ENCODE results near the gene RERE.
"Not testable (repeated sequence)": the region's sequence is repeated elsewhere in the genome, so short reads cannot be mapped to it uniquely, and the experiment has no call there.

The RERE gene

GRCh38 chr1:8639148-8639547 lies 178.3 kb downstream of the RERE start:
- DNase-seq (ENCODE audit: low spot score) = no peak

DNA sequence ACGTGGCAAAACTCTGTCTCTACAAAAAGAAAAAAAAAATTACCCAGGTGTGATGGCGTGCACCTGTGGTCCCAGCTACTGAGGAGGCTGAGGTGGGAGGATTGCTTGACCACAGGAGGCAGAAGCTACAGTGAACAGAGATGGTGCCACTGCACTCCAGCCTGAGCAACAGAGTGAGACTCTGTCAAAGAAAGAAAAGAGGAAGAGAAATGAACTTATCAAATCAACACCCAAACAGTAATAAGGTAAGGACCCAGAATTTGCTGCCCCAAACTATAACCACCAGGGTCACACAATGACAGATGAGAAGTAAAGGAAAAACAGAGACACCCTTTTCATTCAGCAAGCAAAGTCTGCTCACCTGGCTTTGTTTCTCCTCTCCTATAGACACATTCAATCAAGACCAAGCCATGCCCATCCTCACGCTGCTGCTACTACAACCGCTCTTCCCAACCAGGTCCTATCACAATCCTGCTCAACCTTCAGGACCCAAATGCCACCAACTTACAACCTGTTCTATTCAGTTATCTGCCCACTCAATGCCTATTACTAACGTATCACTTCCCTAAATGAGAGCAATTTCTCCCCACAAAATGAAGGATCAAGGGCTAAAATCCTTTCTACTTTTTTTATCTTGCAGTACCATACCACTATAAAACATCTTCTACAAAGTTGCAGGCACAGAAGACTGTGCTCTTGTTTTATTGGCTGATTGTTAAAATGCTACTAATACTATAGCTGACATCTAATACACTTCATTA lies 183.5 kb downstream of the RERE start:
- DNase-seq (ENCODE audit: low spot score) = no peak

GRCh38 chr1:8632102-8632501 lies 185.3 kb downstream of the RERE start:
- DNase-seq (ENCODE audit: low spot score) = no peak

DNA sequence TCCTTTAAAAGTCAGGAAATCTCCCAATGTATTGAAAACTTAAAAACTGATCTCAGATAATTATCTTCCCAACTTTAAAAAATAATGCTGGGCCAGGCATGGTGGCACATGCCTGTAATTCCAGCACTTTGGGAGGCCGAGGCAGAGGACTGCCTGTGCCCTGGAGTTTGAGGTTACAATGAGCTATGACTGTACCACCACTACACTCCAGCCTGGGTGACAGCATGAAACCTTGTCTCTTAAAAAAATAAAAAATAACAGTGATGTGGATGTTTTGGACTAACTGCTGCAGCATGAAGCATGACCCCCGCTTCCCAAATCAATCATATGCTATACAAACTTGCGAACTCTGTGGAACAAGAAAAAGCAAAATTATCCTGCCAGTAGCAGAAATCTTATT lies 186.3 kb downstream of the RERE start:
- DNase-seq (ENCODE audit: low spot score) = no peak

DNA sequence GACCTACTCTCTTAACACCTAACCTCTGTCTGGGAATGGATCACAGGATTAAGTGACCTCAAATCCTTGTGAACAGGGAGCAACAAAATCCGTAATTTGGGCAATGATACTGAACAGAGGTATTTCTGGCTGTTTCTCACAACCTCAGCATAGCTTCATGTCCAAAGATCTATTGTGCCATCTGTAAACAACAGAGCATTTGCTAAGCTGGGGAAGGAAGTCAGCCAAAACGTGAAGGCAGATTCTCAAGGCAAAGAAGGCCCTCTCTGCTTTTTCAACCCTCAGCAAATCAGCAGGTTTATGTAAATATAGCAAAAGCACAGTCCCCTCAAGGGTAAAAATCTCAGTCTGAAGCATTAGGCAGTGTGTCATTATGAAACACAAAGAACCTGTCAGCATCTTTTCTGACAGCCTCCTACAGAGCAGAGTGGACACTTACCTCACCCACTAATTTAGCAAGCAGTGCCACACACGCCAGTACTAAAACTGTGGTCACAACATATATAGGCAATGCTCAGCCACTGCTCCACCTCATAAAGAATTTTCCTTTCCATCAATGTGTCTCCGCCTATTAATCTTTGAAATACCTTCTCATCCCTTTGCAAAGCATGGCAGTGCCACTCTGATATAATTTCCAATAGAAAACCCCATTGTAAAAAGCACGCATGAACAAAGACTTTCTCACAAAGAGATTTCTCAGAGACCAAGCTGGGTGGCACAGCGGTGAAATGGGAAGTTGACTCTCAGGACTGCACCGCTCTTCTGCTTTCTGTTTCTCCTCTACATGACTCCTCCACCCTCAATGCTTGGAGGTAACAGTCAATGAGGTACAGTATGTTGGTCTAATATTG lies 188.0 kb downstream of the RERE start:
- DNase-seq (ENCODE audit: low spot score) = peak; percentile 69

DNA sequence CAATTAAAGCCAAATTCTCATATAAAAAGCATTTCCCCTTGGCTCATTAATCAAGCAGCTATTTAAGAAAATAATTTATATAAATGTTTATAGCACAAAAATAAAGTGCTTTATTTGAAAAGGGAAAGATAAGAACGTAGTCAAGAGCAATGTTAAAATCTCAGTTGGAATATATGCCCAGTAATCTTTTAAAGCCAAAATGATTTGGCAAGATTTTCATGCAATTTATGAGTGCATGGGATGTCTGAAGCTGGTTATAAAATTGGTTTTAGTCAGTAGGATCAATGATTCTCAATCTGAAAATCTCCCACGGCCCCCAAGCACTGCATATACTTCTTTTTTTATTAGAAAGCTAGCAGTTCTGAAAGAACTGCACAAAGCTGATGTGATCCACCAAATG lies 188.8 kb downstream of the RERE start:
- DNase-seq (ENCODE audit: low spot score) = no peak

- no peak for DNase-seq (ENCODE audit: low spot score)
Observed at GRCh38 chr1:8627728-8628127, 189.7 kb downstream of the RERE start.

DNA sequence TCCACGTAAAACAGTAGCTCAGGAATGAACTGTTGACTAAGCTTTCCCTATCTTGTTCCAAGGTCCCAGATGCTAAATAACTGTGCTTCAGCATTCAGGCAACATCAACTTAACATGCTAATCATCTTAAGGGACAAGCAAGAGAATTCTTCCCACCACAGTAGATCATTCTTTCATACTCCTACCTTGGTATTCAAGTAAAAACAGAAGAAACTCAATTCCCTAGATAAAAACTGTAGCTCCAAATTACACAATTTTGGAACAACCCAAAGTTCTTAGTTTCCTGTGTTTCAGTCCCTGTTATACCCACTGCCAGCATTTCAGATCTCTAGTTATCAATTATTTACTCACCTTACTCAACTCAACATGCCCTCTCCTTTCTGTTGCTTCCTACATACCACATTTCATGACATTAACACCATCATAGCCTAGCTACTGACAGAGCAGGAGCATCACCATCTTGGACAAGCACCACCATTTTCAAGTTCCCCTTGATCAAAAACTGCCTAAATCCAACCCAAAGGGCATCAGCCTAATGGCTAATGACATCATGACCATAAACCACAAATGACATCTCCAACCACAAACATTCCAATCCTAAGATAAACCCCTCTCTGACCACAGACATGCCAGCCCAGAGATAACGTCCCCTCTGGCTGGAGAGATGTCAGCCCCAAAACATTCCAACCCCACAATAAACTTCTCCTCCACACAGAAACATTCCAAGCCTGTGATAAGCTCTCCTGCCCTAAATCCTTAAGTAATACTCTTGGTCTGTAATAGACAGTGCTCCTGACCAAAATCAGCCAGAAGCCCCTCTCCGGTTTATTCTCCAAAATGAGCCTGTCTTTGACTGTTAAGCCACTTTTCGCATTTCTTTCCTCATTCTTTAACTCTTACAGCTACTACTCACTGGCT lies 191.2 kb downstream of the RERE start:
- DNase-seq (ENCODE audit: low spot score) = peak; percentile 68

GRCh38 chr1:8625491-8625890 lies 191.9 kb downstream of the RERE start:
- DNase-seq (ENCODE audit: low spot score) = no peak

DNA sequence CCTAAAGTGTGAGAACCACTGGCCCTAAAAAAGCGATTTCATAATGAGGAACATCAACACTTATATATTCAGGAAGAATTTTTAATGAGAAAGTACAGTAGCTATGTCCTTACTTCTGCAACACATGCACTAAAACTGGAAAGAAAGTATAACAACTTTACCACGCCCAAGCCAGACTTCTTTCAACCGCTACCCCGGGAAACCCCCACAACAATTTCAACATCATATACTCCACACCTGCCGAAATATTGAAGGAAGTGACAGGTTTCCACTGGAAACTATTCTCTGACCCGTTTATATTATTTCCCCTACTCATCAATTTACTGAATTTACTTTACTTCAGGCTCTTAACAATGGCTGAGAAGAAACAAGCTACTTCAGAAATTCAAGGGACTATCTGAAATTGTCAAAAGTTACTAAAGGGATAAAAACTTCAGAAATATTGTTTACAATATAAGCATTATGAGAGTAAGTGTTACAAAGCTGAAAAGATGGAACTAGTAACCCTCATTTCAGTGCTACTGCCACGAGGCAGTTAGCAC lies 193.7 kb downstream of the RERE start:
- not testable (repeated sequence) for DNase-seq (ENCODE audit: low spot score)

DNA sequence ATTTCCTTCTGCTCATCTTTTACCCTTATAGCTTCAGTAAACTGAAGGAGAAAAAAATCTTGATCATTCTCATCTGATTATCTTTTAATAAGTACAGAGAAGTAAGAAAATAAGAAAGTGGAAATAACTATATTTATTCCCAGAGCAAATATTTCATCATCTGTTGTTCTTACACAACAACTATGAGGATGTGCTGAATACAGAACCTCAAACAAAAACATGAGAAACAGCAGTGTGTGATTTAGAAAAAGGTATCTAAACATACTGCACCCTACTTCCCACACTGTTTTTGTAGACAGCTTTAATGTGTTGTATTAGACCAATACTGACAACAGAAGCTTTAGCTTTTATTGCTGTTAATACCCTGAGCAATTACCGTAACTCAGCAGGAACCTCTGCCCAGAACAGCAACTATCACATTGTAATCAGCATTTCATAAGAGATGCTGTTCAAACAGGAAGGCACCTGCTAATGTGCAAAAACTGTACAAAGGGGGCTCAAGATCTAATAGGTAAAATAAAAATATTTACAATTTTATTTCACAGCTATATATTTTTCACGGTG lies 195.6 kb downstream of the RERE start:
- DNase-seq (ENCODE audit: low spot score) = not testable (repeated sequence)

- not testable (repeated sequence) for DNase-seq (ENCODE audit: low spot score)
Observed at GRCh38 chr1:8621034-8621582, 196.3 kb downstream of the RERE start.

DNA sequence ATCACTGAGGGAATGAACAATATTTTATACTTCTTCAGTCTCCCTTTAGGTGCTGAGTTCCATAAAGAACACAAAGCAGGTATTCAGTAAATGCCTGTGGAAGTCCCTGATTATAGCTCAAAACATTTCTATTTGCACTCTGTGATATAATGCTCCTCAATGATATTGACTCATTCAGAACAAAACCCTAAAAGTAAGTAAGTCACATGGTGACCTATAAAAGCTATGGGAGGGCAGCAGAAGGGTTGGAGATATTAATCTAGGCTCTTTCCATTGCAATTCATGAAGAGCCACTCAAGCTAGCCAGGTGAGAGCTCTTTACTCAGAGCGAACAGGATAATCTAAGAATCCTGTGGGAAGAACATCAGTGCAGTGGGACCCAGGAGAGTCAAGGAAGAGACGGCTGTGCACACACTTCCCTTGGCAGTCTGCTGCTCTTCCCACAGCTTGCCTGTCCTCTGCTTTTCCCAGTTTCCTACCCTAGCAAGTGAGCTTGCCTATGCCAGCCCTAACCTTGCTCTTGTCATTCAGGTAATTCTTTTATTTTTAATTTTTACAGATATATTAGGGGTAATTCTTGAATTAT lies 197.4 kb downstream of the RERE start:
- not testable (repeated sequence) for DNase-seq (ENCODE audit: low spot score)

DNA sequence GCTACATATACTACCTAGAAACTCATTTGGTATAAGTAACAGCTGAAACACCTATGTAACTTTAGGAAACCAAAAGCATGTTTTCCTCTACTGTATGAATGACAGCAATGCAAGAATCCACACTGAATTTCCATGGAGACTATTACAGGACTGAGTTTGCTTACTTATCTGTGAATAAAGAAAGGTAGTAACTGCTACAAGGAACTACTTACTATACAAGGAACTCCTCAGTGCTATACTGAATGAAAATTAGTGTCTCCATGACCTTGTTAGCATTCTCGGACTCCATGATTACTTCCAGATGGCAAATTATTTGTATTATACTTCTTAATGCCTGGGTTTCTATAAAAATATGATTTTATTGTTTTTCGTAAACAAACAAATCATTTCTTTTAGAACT lies 198.0 kb downstream of the RERE start:
- not testable (repeated sequence) for DNase-seq (ENCODE audit: low spot score)

- DNase-seq (ENCODE audit: low spot score) = not testable (repeated sequence)
Observed at GRCh38 chr1:8616791-8617190, 200.6 kb downstream of the RERE start.

DNA sequence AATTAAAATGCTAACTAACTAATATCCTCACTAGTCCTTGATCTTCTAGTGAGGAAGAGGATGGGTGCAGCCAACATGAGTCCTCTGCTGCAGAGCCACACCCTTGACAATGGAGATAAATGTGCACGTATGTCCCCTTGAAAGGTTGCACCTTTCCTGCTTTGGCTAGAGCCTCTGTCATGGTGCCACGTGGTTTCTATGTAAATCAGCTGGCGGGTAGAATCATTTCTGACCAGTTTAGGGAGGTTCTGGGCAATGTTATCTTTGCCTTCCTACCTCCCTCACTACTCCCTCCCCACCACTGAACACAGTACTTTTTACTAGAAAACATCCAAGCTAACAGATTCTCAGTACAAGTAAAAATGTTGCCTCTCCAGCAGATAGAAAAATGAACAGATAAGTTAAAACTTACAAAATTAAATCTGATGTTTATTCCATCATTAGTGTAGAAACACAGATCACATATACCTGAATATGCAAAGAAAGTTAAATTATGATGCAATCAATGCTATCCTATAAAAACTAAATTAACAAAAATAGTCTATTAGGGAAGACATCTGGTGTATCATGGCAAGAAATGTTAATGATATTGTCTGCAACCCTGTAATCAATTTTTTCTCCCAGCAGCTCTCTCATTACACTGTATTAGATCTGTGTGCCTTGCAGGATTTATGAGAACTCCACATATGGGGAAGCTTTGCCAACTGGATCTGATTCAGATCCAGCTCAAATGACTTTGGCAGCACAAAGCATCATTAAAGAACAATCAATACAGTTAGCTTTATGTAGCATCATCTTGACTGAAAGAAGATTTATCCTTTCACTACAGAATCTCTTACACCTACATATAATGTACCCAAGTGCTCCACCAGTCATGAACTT lies 205.6 kb downstream of the RERE start:
- not testable (repeated sequence) for DNase-seq (ENCODE audit: low spot score)

- no peak for DNase-seq (ENCODE audit: low spot score)
Observed at GRCh38 chr1:8607906-8608305, 209.5 kb downstream of the RERE start.

DNA sequence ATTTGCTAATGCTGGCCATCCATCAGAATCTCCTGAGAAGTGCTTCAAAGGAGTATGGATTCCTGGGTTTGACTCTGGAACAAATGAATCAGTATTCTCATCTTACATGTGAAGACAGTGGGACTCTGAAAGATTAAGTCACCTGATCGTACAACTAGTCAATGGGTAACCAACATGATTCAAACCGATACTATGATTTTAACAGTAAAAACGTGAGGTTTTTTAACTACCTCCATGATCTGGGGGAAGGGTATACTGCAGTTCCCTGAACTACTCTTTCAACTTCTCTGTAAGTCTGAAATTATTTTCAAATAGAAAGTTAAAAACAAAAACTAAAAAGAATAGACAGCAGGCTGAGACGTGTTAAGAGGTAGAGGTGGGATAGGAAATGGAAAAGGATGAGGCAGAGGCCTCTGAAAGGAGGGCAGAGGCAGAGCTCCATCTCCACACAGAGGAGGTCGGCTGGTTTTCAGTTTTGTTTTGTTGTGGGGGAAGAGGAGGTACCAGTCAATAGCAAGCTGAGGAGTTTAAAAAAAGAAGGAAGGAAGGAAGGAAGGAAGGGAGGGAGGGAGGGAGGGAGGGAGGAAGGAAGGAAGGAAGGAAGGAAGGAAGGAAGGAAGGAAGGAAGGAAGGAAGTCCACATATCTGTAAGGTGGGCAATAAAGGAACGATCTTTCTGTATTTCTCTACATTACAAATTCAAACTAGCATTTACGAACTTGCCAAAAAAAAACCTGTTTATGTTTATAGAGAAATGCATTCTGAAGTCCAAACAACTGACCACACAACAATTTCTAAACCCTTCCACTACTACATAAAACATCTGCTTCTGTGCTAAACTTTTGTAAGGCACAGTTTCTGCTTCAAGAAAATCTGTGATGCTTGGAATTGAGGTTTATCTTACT lies 213.1 kb downstream of the RERE start:
- no peak for DNase-seq (ENCODE audit: low spot score)

DNA sequence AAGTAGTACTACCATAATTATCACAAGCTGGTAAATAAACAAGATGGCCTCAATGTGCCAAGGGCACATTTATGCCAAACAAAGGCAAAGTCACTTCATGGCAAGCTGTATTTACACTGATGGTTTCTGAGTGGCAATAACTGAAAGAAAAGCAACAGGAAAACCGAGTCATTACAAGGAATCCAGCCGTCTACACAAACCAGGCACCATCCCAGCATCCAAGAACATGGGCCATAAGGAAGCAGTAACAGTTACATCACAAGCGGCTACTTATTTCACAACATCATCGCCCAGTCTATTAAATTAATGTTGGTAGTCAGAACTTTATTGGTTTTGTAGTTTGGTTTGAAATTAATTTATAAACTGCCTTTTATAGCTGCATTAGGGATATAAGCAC lies 214.2 kb downstream of the RERE start:
- DNase-seq (ENCODE audit: low spot score) = no peak

Data from AG20443 (cell line).